Hypothalamus (tissue), 51 donors: ENCODE measurements around the gene MYF6.
"Not testable (repeated sequence)": the region's sequence is repeated elsewhere in the genome, so short reads cannot be mapped to it uniquely, and the experiment has no call there.

Experiments
- DNase-seq, 51 donors: peaks; one replicate each; lab custom pipeline; 2025; lab: John Stamatoyannopoulos, UW

The MYF6 gene

GRCh38 chr12:80707126-80707829 is at the start of gene MYF6:
MYF6 (plus strand) TSS chr12:80707634; CDS start chr12:80707720, 86 bp downstream.
- DNase-seq: no peak

DNA sequence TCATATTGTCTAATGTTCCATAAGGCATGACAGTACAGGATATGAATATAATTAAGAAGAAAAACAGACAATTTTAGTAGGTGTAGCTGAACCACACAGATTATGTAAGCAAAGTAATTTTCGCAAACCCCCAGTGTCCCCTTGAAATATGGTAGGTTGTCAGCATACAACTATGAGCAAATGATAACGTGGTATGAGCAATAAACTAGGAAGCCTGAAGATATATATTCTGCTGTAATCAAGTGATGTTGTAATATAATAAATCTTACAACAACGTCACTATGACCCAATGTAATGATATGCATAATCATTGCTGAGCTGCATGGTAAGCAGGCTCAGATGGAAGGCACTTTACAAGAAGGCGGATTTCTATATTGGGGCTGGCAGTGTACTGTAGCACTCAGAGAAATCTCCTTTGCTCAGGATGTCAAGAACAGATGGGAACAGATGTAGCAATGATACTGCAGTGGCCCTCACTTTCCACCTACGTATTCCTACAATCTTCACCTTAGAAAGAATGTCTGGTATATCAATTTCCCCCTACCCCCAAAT is 47.8 kb upstream of the MYF6 start:
- DNase-seq: no peak

DNA sequence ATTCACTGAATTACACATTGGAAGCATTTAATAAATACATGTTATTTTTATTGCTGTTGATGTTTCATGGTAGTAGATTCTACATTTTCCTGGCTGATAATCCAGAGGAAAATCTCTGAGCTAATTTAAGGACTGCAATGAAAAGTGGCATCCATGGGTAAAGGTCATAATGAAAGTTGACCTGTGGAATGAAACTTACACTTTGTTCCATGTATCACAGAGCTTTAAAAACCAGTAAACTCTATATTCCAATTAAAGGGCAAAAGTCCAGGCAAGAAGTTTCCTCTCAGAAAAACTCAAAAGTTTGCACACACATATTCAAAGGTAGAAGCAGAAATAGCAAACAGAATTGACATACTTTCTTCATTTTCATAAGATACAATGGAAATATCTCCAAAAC is 44.8 kb upstream of the MYF6 start:
- no peak for DNase-seq

DNA sequence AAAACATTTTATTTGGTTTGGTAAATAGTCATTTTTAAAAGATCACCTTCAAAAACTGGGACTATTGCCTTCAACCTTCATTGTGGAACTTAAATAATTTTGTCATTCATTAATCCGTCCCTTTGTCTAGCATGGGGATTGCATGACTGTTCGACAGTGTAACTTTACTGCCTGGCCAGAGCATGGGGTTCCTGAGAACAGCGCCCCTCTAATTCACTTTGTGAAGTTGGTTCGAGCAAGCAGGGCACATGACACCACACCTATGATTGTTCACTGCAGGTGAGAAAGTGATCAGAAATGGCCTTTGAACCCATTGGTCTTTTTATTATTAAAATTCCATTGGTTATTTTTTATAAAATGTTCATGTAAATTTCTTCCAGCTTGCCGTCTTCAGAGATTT is 37.2 kb upstream of the MYF6 start:
- no peak for DNase-seq

GRCh38 chr12:80676042-80676636 is 31.3 kb upstream of the MYF6 start:
- not testable (repeated sequence) for DNase-seq

DNA sequence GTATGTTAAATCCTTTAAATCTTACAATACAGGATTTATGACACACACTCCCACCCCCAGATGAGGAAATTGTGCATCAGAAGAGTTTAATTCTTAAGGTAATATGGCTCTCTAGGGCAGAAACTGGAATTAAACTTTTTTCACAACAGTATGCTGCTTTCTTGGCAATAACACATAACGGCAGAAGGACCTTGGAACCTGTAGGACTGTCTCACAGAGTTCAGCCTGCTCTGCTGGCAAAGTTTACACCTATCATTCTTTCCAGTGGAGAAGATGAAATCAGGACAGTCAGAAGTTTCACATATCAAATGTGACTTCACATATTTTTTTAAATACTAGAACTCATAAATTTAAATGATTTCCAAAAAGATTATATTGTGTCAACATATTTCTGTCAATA is 30.6 kb upstream of the MYF6 start:
- DNase-seq: no peak

DNA sequence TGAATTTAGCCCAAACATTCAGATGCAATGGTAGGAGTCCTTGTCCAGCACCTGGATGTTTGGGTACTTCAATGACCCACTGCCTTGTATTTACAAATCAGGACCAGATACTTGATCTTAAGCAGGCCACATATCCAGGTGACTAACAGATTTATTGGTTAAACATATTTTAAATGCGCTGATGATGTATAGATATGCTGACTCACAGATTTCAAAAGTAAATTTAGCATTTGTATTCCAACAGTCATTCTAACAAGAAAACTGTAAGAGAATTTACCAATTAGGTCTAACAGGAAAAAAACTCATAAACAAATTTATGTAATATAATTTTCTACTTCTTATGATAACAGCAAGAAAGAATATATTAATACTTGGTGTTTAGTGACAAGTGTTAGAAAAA is 29.4 kb upstream of the MYF6 start:
- no peak for DNase-seq

GRCh38 chr12:80679346-80680131 is 27.9 kb upstream of the MYF6 start:
- DNase-seq: no peak

DNA sequence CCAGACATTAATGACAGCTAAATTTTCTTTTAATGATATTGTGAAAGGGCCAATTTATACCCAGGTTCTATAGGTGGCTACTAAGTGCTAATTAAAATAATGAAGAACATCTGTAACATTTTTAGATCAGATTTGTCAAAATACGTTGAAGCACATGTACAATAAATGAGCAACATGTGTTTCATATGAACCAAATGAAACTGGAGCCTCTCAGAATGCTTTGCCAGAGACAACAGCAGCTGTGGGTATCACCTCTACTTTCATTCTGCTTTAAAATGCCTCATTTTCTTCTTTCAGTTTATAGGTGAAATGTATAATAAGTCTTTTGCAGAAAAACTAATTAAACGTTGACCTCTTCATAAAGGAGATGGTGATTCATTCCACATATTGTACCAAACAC is 26.1 kb upstream of the MYF6 start:
- DNase-seq: no peak

DNA sequence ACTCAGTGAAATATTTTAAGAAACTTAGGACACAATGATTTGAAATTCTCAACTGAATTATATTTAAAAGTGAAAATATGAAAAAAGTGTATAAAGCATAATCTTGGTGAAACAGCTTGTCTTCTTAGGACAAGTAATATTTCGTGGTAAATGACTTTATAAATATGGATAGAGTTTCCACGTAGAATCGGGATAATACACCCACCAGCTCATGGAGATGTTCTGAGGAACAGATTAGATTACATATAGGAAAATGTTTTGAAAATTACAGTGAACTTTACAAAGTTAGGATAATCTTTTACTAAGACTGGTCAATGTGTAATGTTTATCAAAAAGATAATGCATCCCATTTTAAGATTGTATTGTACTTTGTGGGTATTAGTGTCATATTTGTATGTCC is 25.6 kb upstream of the MYF6 start:
- DNase-seq: no peak

GRCh38 chr12:80684077-80684495 is 23.3 kb upstream of the MYF6 start:
- no peak for DNase-seq

DNA sequence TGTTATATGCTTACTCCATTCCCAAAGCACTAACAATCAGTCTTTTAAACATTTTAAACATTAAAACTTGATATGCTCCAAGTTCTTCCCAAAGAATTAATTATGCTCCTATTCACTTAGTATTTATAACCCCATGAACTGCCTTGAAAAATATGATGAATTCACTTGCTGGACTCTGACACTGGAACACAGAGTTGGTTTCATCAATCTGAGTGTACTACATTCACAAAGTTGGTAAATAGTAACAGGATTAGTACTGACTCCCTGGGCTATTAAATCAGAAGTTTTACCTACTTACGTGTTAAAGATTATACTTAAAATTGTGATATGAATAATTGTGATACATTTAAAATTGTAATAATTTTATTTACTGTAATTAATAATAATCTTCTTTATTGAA is 17.3 kb upstream of the MYF6 start:
- DNase-seq: no peak

DNA sequence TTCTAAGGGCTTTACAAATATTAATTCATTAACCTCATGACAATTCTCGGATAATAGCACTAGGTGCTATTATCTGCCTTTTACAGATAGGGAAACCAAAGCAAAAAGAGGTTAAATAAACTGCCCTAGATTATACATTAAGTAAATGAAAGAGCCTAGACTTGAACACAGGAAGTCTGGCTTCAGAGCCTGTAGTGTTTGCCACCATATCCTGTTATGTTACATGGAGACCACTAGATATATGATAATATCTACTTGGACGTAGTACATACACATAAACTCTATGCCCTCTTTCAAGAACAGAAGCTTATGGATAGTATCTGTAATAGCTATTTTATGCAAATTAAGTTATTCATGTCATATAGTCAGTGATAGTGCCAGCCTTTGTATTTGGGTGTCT is 16.9 kb upstream of the MYF6 start:
- DNase-seq: no peak

DNA sequence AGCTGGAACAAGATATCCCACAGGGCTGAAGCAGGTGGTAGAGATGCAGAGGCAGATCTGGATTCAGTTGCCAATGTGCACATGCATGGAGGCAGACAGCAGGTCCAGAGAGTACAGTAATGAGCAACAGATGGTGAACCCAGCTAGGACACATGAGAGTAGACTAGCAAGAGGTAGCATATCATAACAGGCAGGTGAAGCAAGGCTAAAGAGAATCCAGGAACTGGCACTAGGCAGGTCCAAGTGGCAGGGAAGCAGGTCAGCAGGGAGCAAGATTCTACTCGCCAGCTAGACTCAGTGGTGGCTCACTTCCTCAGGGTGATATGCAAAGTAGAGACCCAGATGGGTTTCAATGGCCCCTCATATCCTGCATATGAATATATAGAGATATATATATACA is 15.3 kb upstream of the MYF6 start:
- no peak for DNase-seq

- DNase-seq: no peak
Measured at GRCh38 chr12:80697270-80697887, 10.1 kb upstream of the MYF6 start.

GRCh38 chr12:80698256-80698655 is 9.2 kb upstream of the MYF6 start:
- no peak for DNase-seq

- DNase-seq: no peak
Measured at GRCh38 chr12:80698847-80699542, 8.4 kb upstream of the MYF6 start.

- no peak for DNase-seq
Measured at GRCh38 chr12:80700327-80700726, 7.1 kb upstream of the MYF6 start.

DNA sequence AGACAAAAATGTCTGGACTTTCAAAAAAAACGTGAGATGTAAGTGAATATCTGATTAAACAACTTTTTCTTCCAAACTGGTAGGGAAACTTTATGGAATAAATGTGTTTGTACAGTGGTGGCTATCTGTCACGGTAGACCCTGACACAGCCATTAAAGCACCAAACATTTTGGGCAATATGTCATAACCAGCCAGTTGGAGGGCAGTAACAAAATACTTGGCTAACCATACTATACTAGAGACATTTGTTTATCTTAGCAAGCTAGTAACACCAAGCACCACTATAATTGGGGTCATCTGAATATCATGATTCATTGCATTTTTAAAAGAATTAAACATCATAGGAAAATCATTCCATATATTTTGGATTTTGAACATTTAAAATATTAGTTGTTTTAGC is 6.0 kb upstream of the MYF6 start:
- no peak for DNase-seq
